Measurements from ENCODE around the gene FAM204A. TPM values are rescaled to one million over a fixed set of nuclear protein-coding genes. Genes with fewer than 3 reads are reported as not detected.
A peak's percentile ranks its signal among the peaks of the same experiment; 100 is the strongest.

Gene FAM204A
- total and polyA plus RNA-seq, 4 donors = 39.4 to 75.0 (median 53.2) TPM

DNA sequence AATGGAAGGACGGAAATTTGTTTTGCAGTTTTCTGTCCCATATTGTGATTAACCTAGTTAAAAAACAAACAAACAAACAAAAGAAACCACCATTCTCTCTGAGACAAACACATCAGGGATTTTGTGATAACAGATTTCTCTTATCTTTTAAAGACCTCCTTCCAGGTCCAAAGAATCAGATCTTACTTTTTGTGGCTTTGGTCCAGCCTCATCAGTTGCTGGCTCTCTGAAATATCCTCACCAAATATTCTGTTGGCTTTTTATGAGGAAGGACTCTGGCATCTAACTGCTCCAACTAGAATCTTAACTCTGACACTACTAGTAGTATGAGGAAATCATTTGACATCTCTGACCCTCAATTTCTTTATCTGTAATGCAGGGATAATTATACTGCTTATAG is 4.8 kb downstream of the FAM204A start:
- peaks cover 6 to 24% (median 17%) of the 10 kb centered on the region in 4 donors for H3K36me3 ChIP-seq (ENCODE audit: control insufficient read depth in 4 of 4, insufficient read depth in 4 of 4, low read length in 4 of 4)
- no peak for ATAC-seq (ENCODE audit: insufficient read depth, low FRiP score)
- H3K27me3 ChIP-seq (ENCODE audit: control insufficient read depth in 3 of 3, insufficient read depth in 3 of 3, low read length in 2 of 3) = no peaks in the 10 kb centered on the region
- TF ChIP-seq CTCF (IDR thresholded peaks at IDR 0.05; ENCODE audit: control extremely low read depth, extremely low read depth) = no peak
- WGBS, 2 donors = 80 to 90% methylated on average over 1 of the region's 1 CpG
- H3K4me1 ChIP-seq (ENCODE audit: control insufficient read depth in 5 of 5, insufficient read depth in 5 of 5, low read length in 5 of 5) = peaks cover 0 to 15% (median 4%) of the 10 kb centered on the region in 5 donors
- no peak for DNase-seq
- H3K27ac ChIP-seq (ENCODE audit: low read depth in 1 of 2, low read length in 1 of 2) = no peak overlapping the region
- H3K9me3 ChIP-seq (ENCODE audit: control insufficient read depth in 4 of 4, insufficient read depth in 3 of 4, low read length in 3 of 4) = no peaks in the 10 kb centered on the region
- no peak overlapping the region for H3K9ac ChIP-seq (ENCODE audit: insufficient read depth in 1 of 2, low read length in 2 of 2)
- H3K4me3 ChIP-seq = no peak overlapping the region

- WGBS, 2 donors = 92 to 93% methylated on average over 3 of the region's 3 CpGs
- peaks cover 15 to 46% (median 23%) of the 10 kb centered on the region in 4 donors for H3K36me3 ChIP-seq (ENCODE audit: control insufficient read depth in 4 of 4, insufficient read depth in 4 of 4, low read length in 4 of 4)
- TF ChIP-seq CTCF (IDR thresholded peaks at IDR 0.05; ENCODE audit: control extremely low read depth, extremely low read depth) = no peak
- H3K4me3 ChIP-seq = no peak overlapping the region
- no peak overlapping the region for H3K27ac ChIP-seq (ENCODE audit: low read depth in 1 of 2, low read length in 1 of 2)
- no peak overlapping the region for H3K9ac ChIP-seq (ENCODE audit: insufficient read depth in 1 of 2, low read length in 2 of 2)
- DNase-seq = no peak
- H3K27me3 ChIP-seq (ENCODE audit: control insufficient read depth in 3 of 3, insufficient read depth in 3 of 3, low read length in 2 of 3) = no peaks in the 10 kb centered on the region
- no peaks in the 10 kb centered on the region for H3K9me3 ChIP-seq (ENCODE audit: control insufficient read depth in 4 of 4, insufficient read depth in 3 of 4, low read length in 3 of 4)
- ATAC-seq (ENCODE audit: insufficient read depth, low FRiP score) = no peak
- peaks cover 0 to 7% (median 0%) of the 10 kb centered on the region in 5 donors for H3K4me1 ChIP-seq (ENCODE audit: control insufficient read depth in 5 of 5, insufficient read depth in 5 of 5, low read length in 5 of 5)
Observed at GRCh38 chr10:118333871-118334270, 8.3 kb downstream of the FAM204A start.

DNA sequence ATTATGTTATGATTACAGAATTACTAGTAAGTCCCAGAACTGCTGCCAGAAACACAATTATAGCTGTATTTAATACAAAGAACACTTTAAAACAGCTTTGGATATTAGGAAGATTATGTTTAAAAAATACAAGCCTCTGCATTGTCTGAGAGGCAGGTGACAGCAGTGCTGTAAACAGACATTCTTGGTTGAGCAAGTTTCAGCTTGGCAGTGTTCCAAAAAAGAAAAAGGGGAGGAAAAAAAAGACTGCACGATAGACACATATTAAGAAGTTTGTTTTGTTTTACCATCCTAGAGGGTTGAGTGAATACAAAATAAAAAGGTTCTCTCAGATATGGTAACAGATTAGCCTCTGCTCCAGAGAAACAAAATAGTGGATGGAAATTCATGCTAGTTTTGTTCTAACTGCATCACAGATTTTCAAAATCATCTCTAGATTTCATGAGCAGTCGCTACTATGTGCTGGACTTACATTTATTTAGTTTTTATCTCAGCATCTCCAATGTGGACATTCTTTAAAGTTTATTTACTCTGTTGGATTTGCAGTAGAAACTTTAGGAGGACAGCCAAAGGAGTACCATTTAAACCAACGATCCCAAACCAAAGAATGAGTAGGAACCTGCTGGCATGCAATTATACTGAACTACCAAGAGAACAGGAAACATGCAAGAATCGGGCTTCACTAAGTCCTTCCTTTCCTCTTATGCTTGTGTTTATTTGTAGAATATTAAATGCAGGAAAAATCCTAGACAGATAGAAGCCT is 9.0 kb downstream of the FAM204A start:
- Histone ChIP-seq H3K9ac (ENCODE audit: insufficient read depth in 1 of 2, low read length in 2 of 2) (no peak overlapping the region), H3K36me3 (ENCODE audit: control insufficient read depth in 4 of 4, insufficient read depth in 4 of 4, low read length in 4 of 4) (peaks cover 17 to 47% (median 26%) of the 10 kb centered on the region in 4 donors), H3K9me3 (ENCODE audit: control insufficient read depth in 4 of 4, insufficient read depth in 3 of 4, low read length in 3 of 4) (no peaks in the 10 kb centered on the region), H3K27me3 (ENCODE audit: control insufficient read depth in 3 of 3, insufficient read depth in 3 of 3, low read length in 2 of 3) (no peaks in the 10 kb centered on the region), H3K27ac (ENCODE audit: low read depth in 1 of 2, low read length in 1 of 2) (no peak overlapping the region), H3K4me3 (no peak overlapping the region), H3K4me1 (ENCODE audit: control insufficient read depth in 5 of 5, insufficient read depth in 5 of 5, low read length in 5 of 5) (peaks cover 0 to 4% (median 0%) of the 10 kb centered on the region in 5 donors)
- 38 to 41% methylated on average over 4 of the region's 4 CpGs for WGBS, 2 donors
- no peak for TF ChIP-seq CTCF (IDR thresholded peaks at IDR 0.05; ENCODE audit: control extremely low read depth, extremely low read depth)
- peak in 2 of 3 donors; percentile 47 to 51 for DNase-seq
- no peak for ATAC-seq (ENCODE audit: insufficient read depth, low FRiP score)

Measured in lung (tissue), 12 donors.